OCI-LY1 (cell line): Measurements from ENCODE around the gene KCNH2.

ENCODE experiments used
- EZH2 ChIP-seq: fragments of 200-600 bp; sonication (generic), shearing (Covaris generic); IDR thresholded peaks from 2 replicates; pipeline ENCODE4 v1.8.0; 2017; ENCODE audit warnings: borderline replicate concordance, mixed run types, mild to moderate bottlenecking, antibody characterized with exemption, low read length, moderate library complexity, mixed read lengths
- TF ChIP-seq, protein P1 (sequence below): fragments of 200-600 bp; sonication (generic), shearing (Covaris generic); IDR thresholded peaks from 2 replicates; pipeline ENCODE4 v1.5.1; 2017; ENCODE audit warnings: mild to moderate bottlenecking, antibody characterized with exemption, low read length, moderate library complexity, mixed read lengths

DNA sequence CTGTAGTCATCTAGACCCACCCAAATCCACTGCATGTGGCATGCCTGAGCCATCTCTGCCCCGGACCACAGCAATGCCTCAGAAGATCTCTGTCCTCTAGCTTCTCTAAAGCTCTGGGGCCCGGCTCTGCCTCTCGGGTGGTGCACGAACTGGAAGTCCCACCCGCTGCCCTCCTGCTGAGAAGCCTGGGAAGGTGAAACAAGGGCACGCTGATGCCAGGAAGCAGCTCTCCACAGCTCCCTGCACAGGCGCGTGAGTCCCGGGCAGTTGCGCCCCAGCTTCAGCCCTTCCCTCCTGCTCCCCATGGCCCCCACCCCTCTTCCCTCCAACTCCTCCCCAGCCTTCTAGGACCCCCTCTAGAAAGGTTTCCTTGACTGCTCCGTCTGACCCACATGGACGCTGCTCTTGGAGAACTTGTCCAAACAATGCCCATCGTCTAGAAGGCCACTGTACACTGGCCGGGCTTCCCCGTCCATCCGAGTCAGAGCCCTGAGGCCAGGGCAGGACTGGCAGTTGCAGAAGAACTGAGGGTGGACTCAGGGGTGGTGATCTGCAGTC lies 12.8 kb downstream of the KCNH2 start:
- TF ChIP-seq, protein P1, sequence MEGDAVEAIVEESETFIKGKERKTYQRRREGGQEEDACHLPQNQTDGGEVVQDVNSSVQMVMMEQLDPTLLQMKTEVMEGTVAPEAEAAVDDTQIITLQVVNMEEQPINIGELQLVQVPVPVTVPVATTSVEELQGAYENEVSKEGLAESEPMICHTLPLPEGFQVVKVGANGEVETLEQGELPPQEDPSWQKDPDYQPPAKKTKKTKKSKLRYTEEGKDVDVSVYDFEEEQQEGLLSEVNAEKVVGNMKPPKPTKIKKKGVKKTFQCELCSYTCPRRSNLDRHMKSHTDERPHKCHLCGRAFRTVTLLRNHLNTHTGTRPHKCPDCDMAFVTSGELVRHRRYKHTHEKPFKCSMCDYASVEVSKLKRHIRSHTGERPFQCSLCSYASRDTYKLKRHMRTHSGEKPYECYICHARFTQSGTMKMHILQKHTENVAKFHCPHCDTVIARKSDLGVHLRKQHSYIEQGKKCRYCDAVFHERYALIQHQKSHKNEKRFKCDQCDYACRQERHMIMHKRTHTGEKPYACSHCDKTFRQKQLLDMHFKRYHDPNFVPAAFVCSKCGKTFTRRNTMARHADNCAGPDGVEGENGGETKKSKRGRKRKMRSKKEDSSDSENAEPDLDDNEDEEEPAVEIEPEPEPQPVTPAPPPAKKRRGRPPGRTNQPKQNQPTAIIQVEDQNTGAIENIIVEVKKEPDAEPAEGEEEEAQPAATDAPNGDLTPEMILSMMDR: no peak
- TF ChIP-seq EZH2: no peak
